Measurements from ENCODE around the gene PIGN.

The PIGN gene

GRCh38 chr18:62018759-62019041 is 168.2 kb downstream of the PIGN start:
- CTCF ChIA-PET, result no interaction called here
- Histone ChIP-seq H3K4me3 (ENCODE audit: control insufficient read depth in 1 of 7, extremely low read depth in 1 of 7, insufficient read depth in 4 of 7, low read depth in 2 of 7, low read length in 6 of 7) (no peak overlapping the region), H3K4me1 (ENCODE audit: control extremely low read depth in 1 of 4, control insufficient read depth in 4 of 4, insufficient read depth in 4 of 4, low read length in 3 of 4) (no peaks in the 10 kb centered on the region), H3K27ac (ENCODE audit: insufficient read depth in 1 of 2, low read depth in 1 of 2, low read length in 2 of 2, poor library complexity in 1 of 2, severe bottlenecking in 2 of 2) (no peak overlapping the region), H3K36me3 (ENCODE audit: control insufficient read depth in 4 of 4, insufficient read depth in 4 of 4, low read length in 3 of 4) (no peaks in the 10 kb centered on the region), H3K9me3 (ENCODE audit: control extremely low read depth in 1 of 5, control insufficient read depth in 4 of 5, insufficient read depth in 2 of 5, low read depth in 1 of 5, low read length in 4 of 5) (no peaks in the 10 kb centered on the region), H3K27me3 (replicated peaks in 2 of 5; ENCODE audit: control insufficient read depth in 4 of 5, insufficient read depth in 5 of 5, low read length in 4 of 5) (no peaks in the 10 kb centered on the region)
- POLR2A ChIA-PET, result no interaction called here
- 100% methylated on average over 1 of the region's 2 CpGs for WGBS (ENCODE audit: insufficient coverage)
- DNase-seq, result no peak

DNA sequence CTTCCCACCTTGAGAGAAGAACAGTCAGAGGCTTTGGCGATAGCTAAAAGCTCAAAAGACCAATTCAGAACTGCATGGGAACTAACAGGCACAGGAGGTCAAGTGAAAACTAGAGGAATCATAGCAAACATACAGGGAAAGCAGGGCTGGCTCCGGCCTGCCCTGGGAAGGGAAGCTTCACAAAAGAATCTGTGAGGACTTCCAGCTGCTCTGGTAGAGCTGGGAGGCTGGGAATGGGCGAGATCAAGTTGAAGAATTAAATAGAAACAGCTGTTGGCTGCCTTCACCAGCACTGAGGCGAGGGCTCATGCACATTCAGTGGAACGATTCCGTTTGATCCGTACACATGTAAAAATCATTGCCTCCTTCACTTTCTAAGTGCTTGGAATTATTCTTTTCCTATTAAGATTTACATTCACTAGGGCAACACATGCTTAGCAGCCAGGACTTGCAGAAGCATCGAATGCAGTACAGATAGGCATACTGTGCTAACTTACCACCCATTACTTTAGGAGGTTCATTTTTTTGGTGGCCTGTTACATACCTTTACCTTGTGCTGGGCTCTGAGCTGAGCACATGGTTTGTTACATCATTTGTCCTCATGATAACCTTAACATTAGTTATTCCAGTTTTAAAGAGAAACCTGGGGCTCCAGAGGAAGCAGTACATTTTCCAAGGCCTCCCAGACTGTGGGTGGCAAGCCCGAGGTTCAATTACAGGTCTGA is 168.7 kb downstream of the PIGN start:
- H3K9me3 ChIP-seq (ENCODE audit: control extremely low read depth in 1 of 5, control insufficient read depth in 4 of 5, insufficient read depth in 2 of 5, low read depth in 1 of 5, low read length in 4 of 5), result no peaks in the 10 kb centered on the region
- ChIA-PET POLR2A (no interaction called here), CTCF (interaction anchor here (1.0 kb wide), 1 partner anchor 14 kb away, joined by 4 read pairs; no protein-coding TSS in a partner anchor)
- no peaks in the 10 kb centered on the region for H3K27me3 ChIP-seq (replicated peaks in 2 of 5; ENCODE audit: control insufficient read depth in 4 of 5, insufficient read depth in 5 of 5, low read length in 4 of 5)
- no peaks in the 10 kb centered on the region for H3K4me1 ChIP-seq (ENCODE audit: control extremely low read depth in 1 of 4, control insufficient read depth in 4 of 4, insufficient read depth in 4 of 4, low read length in 3 of 4)
- no peak overlapping the region for H3K27ac ChIP-seq (ENCODE audit: insufficient read depth in 1 of 2, low read depth in 1 of 2, low read length in 2 of 2, poor library complexity in 1 of 2, severe bottlenecking in 2 of 2)
- H3K36me3 ChIP-seq (ENCODE audit: control insufficient read depth in 4 of 4, insufficient read depth in 4 of 4, low read length in 3 of 4), result no peaks in the 10 kb centered on the region
- WGBS (ENCODE audit: insufficient coverage), result 89% methylated on average over 7 of the region's 9 CpGs
- no peak for DNase-seq
- H3K4me3 ChIP-seq (ENCODE audit: control insufficient read depth in 1 of 7, extremely low read depth in 1 of 7, insufficient read depth in 4 of 7, low read depth in 2 of 7, low read length in 6 of 7), result no peak overlapping the region

DNA sequence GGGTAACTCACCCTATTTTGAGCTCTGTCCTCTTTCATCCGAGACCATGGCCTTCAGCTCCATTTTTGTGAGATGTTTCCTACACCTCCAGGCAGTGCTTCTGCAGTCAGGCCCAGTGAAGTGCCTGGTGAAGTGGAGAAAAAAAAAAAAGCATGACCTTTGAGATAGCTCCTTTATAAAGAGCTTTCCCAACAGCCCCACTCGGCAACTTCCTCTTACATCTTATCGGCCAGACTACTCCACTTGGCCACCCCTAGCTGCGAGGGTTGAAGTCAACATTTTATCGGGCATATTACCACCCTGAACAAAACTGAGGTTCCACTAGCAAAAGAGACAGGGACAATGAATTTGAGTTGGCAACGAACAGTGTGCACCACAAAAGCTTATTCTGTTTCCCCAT is 169.2 kb downstream of the PIGN start:
- H3K4me1 ChIP-seq (ENCODE audit: control extremely low read depth in 1 of 4, control insufficient read depth in 4 of 4, insufficient read depth in 4 of 4, low read length in 3 of 4), result no peaks in the 10 kb centered on the region
- ChIA-PET POLR2A (no interaction called here), CTCF (interaction anchor here (1.0 kb wide), 1 partner anchor 15 kb away, joined by 4 read pairs; no protein-coding TSS in a partner anchor)
- H3K4me3 ChIP-seq (ENCODE audit: control insufficient read depth in 1 of 7, extremely low read depth in 1 of 7, insufficient read depth in 4 of 7, low read depth in 2 of 7, low read length in 6 of 7), result no peak overlapping the region
- no peak overlapping the region for H3K27ac ChIP-seq (ENCODE audit: insufficient read depth in 1 of 2, low read depth in 1 of 2, low read length in 2 of 2, poor library complexity in 1 of 2, severe bottlenecking in 2 of 2)
- no peaks in the 10 kb centered on the region for H3K9me3 ChIP-seq (ENCODE audit: control extremely low read depth in 1 of 5, control insufficient read depth in 4 of 5, insufficient read depth in 2 of 5, low read depth in 1 of 5, low read length in 4 of 5)
- WGBS (ENCODE audit: insufficient coverage), result 98% methylated on average over 6 of the region's 6 CpGs
- H3K36me3 ChIP-seq (ENCODE audit: control insufficient read depth in 4 of 4, insufficient read depth in 4 of 4, low read length in 3 of 4), result no peaks in the 10 kb centered on the region
- no peak for DNase-seq
- no peaks in the 10 kb centered on the region for H3K27me3 ChIP-seq (replicated peaks in 2 of 5; ENCODE audit: control insufficient read depth in 4 of 5, insufficient read depth in 5 of 5, low read length in 4 of 5)

- CTCF ChIA-PET, result interaction anchor here (1.3 to 1.6 kb wide), 2 partner anchors 8 to 363 kb away, joined by 3 to 4 read pairs; no protein-coding TSS in a partner anchor
- H3K27ac ChIP-seq (ENCODE audit: insufficient read depth in 1 of 2, low read depth in 1 of 2, low read length in 2 of 2, poor library complexity in 1 of 2, severe bottlenecking in 2 of 2), result no peak overlapping the region
- no peak overlapping the region for H3K4me3 ChIP-seq (ENCODE audit: control insufficient read depth in 1 of 7, extremely low read depth in 1 of 7, insufficient read depth in 4 of 7, low read depth in 2 of 7, low read length in 6 of 7)
- no peak for DNase-seq
- H3K9me3 ChIP-seq (ENCODE audit: control extremely low read depth in 1 of 5, control insufficient read depth in 4 of 5, insufficient read depth in 2 of 5, low read depth in 1 of 5, low read length in 4 of 5), result peaks cover 0 to 5% (median 0%) of the 10 kb centered on the region in 5 experiments
- WGBS (ENCODE audit: insufficient coverage), result 100% methylated on average over 4 of the region's 6 CpGs
- H3K4me1 ChIP-seq (ENCODE audit: control extremely low read depth in 1 of 4, control insufficient read depth in 4 of 4, insufficient read depth in 4 of 4, low read length in 3 of 4), result no peaks in the 10 kb centered on the region
- POLR2A ChIA-PET, result no interaction called here
- H3K36me3 ChIP-seq (ENCODE audit: control insufficient read depth in 4 of 4, insufficient read depth in 4 of 4, low read length in 3 of 4), result no peaks in the 10 kb centered on the region
- peaks cover 0 to 1% (median 0%) of the 10 kb centered on the region in 5 experiments for H3K27me3 ChIP-seq (replicated peaks in 2 of 5; ENCODE audit: control insufficient read depth in 4 of 5, insufficient read depth in 5 of 5, low read length in 4 of 5)
These were observed 175.4 kb downstream of the PIGN start for GRCh38 chr18:62011416-62011815.

DNA sequence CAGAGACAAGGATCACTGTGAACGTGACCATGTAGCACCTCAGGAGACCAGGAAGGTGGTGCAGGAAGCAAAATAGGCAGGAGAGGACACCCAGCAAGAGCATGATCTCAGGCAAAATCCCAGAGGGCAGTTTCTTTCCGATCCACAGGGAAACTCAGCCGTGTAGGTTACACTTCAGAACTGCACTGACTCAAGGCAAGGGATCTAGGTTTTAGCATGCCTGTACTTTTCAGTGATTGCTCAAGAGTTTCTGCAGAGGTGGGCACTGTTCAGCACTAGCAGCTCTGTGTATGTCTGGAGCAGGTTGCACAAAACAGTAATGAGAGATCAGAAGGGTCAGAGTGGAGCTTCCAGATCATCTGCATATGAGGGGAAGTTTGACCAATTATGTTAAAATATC is 177.3 kb downstream of the PIGN start:
- Histone ChIP-seq H3K36me3 (ENCODE audit: control insufficient read depth in 4 of 4, insufficient read depth in 4 of 4, low read length in 3 of 4) (no peaks in the 10 kb centered on the region), H3K27me3 (replicated peaks in 2 of 5; ENCODE audit: control insufficient read depth in 4 of 5, insufficient read depth in 5 of 5, low read length in 4 of 5) (peaks cover 0 to 1% (median 0%) of the 10 kb centered on the region in 5 experiments), H3K4me3 (ENCODE audit: control insufficient read depth in 1 of 7, extremely low read depth in 1 of 7, insufficient read depth in 4 of 7, low read depth in 2 of 7, low read length in 6 of 7) (no peak overlapping the region), H3K9me3 (ENCODE audit: control extremely low read depth in 1 of 5, control insufficient read depth in 4 of 5, insufficient read depth in 2 of 5, low read depth in 1 of 5, low read length in 4 of 5) (peaks cover 0 to 15% (median 0%) of the 10 kb centered on the region in 5 experiments), H3K4me1 (ENCODE audit: control extremely low read depth in 1 of 4, control insufficient read depth in 4 of 4, insufficient read depth in 4 of 4, low read length in 3 of 4) (no peaks in the 10 kb centered on the region), H3K27ac (ENCODE audit: insufficient read depth in 1 of 2, low read depth in 1 of 2, low read length in 2 of 2, poor library complexity in 1 of 2, severe bottlenecking in 2 of 2) (no peak overlapping the region)
- ChIA-PET POLR2A (no interaction called here), CTCF (no interaction called here)
- WGBS (ENCODE audit: insufficient coverage), result 95% methylated on average over 3 of the region's 3 CpGs
- DNase-seq, result no peak

DNA sequence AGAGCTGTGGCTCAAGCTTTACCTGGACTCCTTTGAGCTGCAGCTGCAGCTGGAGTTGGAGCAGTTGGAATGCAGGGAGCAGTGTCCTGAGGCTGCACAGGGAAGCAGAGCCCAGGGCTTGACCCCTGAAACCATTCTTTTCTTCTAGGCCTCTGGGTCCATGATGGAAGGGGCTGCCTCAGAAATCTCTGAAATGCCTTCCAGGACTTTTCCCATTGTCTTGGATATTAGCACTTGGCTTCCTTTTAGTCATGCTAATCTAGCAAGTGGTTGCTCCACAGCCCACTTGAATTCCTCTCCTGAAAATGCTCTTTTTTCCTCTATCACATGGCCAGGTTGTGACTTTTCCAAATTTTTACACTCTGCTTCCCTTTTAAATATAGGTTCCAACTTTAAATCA is 185.5 kb downstream of the PIGN start:
- no peak overlapping the region for H3K4me3 ChIP-seq (ENCODE audit: control insufficient read depth in 1 of 7, extremely low read depth in 1 of 7, insufficient read depth in 4 of 7, low read depth in 2 of 7, low read length in 6 of 7)
- no peaks in the 10 kb centered on the region for H3K36me3 ChIP-seq (ENCODE audit: control insufficient read depth in 4 of 4, insufficient read depth in 4 of 4, low read length in 3 of 4)
- H3K4me1 ChIP-seq (ENCODE audit: control extremely low read depth in 1 of 4, control insufficient read depth in 4 of 4, insufficient read depth in 4 of 4, low read length in 3 of 4), result no peaks in the 10 kb centered on the region
- CTCF ChIA-PET, result no interaction called here
- no peak overlapping the region for H3K27ac ChIP-seq (ENCODE audit: insufficient read depth in 1 of 2, low read depth in 1 of 2, low read length in 2 of 2, poor library complexity in 1 of 2, severe bottlenecking in 2 of 2)
- H3K9me3 ChIP-seq (ENCODE audit: control extremely low read depth in 1 of 5, control insufficient read depth in 4 of 5, insufficient read depth in 2 of 5, low read depth in 1 of 5, low read length in 4 of 5), result peaks cover 0 to 20% (median 3%) of the 10 kb centered on the region in 5 experiments
- no peaks in the 10 kb centered on the region for H3K27me3 ChIP-seq (replicated peaks in 2 of 5; ENCODE audit: control insufficient read depth in 4 of 5, insufficient read depth in 5 of 5, low read length in 4 of 5)
- POLR2A ChIA-PET, result no interaction called here
- DNase-seq, result no peak

DNA sequence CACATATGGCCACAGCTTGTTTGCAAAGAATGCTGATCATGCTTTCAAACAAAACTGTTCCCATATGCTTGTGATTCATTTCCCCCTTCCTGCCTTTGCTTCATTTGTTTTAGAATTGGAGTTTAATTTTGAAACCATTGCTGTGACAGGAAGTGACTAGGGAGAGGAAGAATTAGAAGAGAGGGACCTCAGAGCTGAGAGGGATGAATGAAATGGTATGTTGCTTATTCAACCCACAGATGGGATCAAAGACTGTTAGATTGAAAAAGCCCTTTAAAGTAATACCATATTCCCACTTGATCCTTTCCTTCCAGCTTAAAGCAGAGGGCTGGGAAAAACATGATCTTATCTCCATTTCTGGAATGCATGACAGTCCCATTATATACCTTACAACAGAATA is 187.9 kb downstream of the PIGN start:
- no peak for DNase-seq
- Histone ChIP-seq H3K36me3 (ENCODE audit: control insufficient read depth in 4 of 4, insufficient read depth in 4 of 4, low read length in 3 of 4) (no peaks in the 10 kb centered on the region), H3K4me3 (ENCODE audit: control insufficient read depth in 1 of 7, extremely low read depth in 1 of 7, insufficient read depth in 4 of 7, low read depth in 2 of 7, low read length in 6 of 7) (no peak overlapping the region), H3K27me3 (replicated peaks in 2 of 5; ENCODE audit: control insufficient read depth in 4 of 5, insufficient read depth in 5 of 5, low read length in 4 of 5) (no peaks in the 10 kb centered on the region), H3K4me1 (ENCODE audit: control extremely low read depth in 1 of 4, control insufficient read depth in 4 of 4, insufficient read depth in 4 of 4, low read length in 3 of 4) (no peaks in the 10 kb centered on the region), H3K27ac (ENCODE audit: insufficient read depth in 1 of 2, low read depth in 1 of 2, low read length in 2 of 2, poor library complexity in 1 of 2, severe bottlenecking in 2 of 2) (no peak overlapping the region), H3K9me3 (ENCODE audit: control extremely low read depth in 1 of 5, control insufficient read depth in 4 of 5, insufficient read depth in 2 of 5, low read depth in 1 of 5, low read length in 4 of 5) (peaks cover 0 to 8% (median 3%) of the 10 kb centered on the region in 5 experiments)
- ChIA-PET POLR2A (no interaction called here), CTCF (no interaction called here)
